Measurements from ENCODE around the gene FHAD1.

Gene FHAD1

DNA sequence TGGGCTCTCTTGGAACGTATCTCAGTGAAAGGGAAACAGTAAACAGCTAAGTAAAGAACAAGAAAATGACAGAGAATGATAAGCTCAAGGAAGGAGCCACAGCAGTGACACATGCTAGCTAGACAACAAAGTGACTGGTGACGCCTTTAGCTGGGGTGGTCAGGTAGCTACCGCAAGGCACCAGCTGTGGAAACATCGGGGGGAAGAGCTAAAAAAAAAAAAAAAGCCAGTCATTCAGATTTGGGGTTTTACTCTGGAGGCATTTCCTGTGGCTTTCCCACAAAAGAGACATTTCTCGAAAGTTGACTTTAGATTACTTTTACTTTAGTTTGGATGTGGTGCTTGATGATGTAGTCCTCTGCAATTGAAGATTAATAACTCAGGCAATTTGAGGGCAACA, 2.1 kb downstream of the FHAD1 start:
- no peak for DNase-seq

DNA sequence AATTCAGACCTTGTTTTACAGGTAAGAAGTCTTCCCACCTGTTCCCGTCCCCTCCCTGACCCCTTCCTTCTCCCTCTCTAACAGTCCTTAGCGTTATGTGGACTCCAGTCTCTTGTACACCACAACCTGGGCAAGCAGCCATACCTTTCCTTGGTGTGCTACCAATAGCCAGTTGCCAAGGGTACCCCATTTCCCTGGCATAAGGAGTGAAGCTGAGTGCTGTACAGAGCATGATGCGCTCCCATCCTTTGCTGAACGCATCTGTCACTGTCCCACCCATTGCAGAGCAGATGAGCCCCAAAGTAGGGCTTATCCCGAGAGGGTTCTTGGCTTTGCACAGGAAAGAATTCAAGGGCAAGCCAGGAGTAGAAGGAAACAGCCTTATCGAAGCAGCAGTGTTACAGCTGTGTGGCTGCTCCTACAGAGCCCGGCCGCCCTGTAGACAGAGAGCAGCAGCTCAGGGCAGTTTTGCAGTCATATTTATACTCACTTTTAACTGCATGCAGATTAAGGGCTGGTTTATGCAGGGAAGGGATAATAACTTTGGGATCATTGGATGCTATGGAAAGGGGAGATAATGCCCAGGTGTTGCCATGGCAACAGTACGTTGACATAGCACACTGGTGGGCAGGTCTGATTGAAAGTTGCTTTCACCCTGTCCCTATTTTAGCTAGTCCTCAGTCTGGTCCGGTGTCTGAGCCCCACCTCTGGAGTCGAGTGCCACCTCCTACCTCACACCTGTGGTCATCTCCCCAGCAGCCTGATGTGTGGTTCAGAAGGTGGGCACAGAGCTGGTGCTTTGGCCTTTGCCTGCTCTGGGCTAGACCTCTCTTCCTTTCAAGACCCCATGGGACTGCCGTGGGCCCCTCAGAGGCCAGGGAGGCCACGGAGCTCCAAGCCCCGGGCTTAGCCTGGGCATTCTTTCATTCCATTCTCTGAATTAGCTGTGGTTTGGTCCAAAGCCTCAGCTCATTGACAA, 5.1 kb downstream of the FHAD1 start:
- no peak for DNase-seq

- DNase-seq: no peak
Observed at GRCh38 chr1:15254559-15254958, 7.5 kb downstream of the FHAD1 start.

GRCh38 chr1:15255582-15256149, 8.6 kb downstream of the FHAD1 start:
- no peak for DNase-seq

GRCh38 chr1:15256584-15256983, 9.6 kb downstream of the FHAD1 start:
- no peak for DNase-seq

DNA sequence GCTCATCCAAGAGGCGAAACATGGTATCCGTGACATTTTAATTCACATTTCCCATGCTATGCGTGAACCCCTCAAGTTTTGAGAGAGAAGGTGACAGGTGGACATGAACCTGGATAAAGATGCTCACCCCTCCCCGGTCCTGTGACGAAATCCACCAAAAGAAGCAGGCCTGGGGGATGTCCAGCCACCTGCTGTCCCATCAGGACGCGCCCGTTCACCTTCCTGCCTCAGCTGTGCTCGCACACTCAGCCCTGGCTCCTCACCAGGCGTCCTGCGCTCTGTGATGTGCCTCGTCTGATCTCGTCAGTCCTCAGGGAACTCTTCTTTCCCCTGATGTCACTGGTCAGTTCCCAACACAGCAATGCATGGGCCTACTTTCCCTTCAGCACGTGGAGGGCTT, 10.3 kb downstream of the FHAD1 start:
- no peak for DNase-seq

GRCh38 chr1:15258833-15259621, 12.0 kb downstream of the FHAD1 start:
- DNase-seq: no peak

DNA sequence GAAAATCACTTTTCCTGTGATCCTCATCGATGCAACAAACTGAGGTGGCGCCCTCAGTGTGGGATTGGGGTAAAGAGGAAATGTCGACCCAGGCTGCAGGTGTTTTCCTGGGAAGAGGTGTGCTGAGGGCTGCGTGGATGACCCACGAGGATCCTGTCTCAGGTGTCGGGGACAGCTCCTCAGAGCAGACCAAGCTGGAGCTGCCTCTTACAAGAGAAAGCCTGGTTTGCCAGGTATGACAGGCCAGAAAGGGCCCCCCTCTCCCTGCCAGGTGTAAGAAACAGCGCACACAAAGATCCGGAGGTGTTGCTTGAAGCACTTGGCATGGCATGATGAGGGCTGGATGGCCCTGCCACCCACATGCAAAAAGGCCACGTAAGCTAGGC, 12.6 kb downstream of the FHAD1 start:
- no peak for DNase-seq

- DNase-seq: no peak
Observed at GRCh38 chr1:15260418-15261154, 13.6 kb downstream of the FHAD1 start.

- no peak for DNase-seq
Observed at GRCh38 chr1:15261155-15262002, 14.4 kb downstream of the FHAD1 start.

GRCh38 chr1:15262003-15262377, 15.0 kb downstream of the FHAD1 start:
- DNase-seq: no peak

GRCh38 chr1:15262706-15263105, 15.7 kb downstream of the FHAD1 start:
- no peak for DNase-seq

DNA sequence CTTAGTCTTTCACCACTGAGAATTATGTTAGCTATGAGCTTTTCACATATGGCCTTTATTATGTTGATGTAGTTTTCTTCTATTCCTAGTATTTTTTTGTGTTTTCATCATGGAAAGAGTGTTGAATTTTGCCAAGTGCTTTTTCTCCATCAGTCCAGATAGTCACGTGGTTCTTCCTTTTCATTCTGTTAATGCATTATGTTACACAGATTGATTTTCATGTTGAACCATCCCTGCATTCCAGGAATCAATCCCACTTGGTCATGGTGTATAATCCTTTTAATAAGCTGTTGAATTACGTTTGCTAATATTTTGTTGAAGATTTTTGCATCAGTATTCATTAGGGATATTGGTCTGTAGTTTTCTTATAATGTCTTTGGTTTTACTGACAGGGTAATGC, 17.7 kb downstream of the FHAD1 start:
- no peak for DNase-seq

GRCh38 chr1:15271196-15271595, 24.2 kb downstream of the FHAD1 start:
- DNase-seq: no peak

GRCh38 chr1:15272009-15272781, 25.2 kb downstream of the FHAD1 start:
- DNase-seq: peak; percentile 81 to 92

DNA sequence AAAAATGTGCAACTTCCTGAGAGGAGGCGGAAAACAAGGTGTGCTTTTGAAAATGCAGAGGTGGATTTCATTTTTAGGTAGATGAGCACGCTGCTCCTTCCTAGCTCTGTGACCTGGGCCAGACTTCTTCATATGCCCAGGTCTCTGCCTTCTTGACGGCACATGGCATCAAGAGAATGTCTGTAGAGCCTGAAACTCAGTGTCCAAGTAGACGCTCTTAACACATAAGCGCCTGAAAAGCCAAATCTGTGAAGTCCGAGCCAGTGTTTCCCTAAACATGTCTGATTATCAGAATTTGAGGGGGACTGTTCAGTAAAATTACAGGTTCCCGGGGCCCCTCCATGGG, 25.7 kb downstream of the FHAD1 start:
- DNase-seq: no peak

DNA sequence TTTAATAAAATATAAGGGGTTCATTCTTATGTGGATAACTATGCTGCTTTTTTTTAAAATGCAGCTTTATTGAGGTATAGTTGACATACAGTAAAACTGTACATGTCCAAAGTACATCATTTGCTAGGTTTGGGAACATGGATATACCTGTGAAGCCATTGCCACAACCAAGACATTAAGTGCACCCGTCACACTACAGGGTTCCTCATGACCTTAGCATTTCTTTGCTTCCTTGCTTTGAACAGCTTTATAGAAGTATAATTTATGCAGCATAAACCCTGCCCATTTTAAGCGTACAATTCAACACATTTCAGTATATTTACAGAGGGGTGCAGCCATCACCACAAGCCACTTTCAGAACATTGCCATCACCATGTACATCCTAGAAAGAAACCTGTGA, 26.3 kb downstream of the FHAD1 start:
- no peak for DNase-seq

GRCh38 chr1:15275921-15276683, 29.1 kb downstream of the FHAD1 start:
- no peak for DNase-seq

GRCh38 chr1:15276691-15277446, 29.8 kb downstream of the FHAD1 start:
- DNase-seq: no peak

DNA sequence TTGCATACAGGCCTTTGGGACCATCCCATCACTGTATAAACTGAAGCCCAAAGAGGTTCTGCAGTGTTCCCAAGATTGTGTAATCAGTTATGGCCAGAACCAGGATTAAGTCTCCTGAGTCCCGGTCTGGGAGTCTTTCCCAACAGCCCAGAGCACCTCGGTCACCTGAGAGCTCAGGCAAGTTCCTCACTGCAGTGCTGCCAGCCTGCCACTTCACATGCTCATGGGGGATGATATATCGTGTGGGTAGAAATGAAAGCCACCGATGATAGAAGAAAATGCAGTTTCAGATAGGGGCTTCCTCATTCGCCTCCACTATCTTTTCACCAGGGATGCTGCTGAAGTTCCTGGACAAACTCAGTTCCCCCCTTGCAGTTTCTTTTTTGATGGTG, 30.4 kb downstream of the FHAD1 start:
- no peak for DNase-seq

All from NCI-H526 (cell line).